Hair follicular keratinocyte (primary cell): ENCODE results near the gene DOCK1. TPM values are rescaled to one million over a fixed set of nuclear protein-coding genes. Genes with fewer than 3 reads are reported as not detected.

Source experiments
- total RNA-seq: library from RNA; depleted of rRNA; stranded (reverse); fragments of >200 nt; gene quantifications from 2 replicates; pipeline ENCODE4 v1.2.3, GENCODE V29; 2015

Gene DOCK1
- 24.6 and 37.3 TPM in 2 replicates for total RNA-seq

DNA sequence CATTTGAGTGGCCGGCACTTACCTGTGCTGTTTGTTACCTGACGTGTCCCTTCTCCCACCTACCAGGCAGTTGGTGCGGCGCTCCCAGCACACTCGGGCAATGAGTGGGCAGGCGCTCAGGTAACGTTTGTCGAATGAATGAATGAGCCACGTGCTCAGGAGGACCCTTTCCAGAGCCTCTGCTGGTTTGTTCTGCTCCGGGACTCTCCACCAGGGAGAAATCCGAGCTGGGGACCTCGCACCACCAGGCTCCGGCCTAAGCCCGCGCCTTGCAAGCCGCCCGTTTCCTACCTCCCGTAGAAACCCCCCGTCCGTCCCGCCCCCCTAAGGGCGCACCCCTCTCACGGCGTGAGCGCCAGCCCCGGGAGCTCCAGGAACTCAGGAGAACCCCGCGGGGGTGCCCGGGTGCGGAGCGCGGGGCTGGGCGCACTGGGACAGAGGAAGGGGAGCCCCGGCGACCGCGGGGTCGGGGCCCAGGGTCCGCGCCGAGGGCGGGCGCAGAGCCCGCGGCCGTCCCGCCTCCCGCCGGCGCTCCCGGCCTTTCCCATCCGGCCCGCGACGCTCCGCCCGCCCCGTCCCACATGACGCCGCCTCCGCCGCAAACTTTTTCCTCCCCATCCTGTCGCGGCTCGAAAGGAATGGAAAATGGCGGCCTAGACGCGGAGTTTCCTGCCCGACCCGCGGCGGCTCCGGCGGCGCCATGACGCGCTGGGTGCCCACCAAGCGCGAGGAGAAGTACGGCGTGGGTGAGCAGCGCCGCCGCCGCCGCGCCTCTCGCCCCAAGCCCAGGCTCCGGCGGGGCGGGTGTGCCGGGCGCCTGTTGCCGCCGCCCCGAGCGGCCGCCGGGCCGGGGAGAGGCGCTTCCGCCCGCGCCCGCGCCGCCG is at the start of gene DOCK1:
Gene DOCK1, plus strand, starts transcription at position 611 of the 884 bp plus-strand sequence. Its CDS starts 90 bp downstream, at position 701.

DNA sequence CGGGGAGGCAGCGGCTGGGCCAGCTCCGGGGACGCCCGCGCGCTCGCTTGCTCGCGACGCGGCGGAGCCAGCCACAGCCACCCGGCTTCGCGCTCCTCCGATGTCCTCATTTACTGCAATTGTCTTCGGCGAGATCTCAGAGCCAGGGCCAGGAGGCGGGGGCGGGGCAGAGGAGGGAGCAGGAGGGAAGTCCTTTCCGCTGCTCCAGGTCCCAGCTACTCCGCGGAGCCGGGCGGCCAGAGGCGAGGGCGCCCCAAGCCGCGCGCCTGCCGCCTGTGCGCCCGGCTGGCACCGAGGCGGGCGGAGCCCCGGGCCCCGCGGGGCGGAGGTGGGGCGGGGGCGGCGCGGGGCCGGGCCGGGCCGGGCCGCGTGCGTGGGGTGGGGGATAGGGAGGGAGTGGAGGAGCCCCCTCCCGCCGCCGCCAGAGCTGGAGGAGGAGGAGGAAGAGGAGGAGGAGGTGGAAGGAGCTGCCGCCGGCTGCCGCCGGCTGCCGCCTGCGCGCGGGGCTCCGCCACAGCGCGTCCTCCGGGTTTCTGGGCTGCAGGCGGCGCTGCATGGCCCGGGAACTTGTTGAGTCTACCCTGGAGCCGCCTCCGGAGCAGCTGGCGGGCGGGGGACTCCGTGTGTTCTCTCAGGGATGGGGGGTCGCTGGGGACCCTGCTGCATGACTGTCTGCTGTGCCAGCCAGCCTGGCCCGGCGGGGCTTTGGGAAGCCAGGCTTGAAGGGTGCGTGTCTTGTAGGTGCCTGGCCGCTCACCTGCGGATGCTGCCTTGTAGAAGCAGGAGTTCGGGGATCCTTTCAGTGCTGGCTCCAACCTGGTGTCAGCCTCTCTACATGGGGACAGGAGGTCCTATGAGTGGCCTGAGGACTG is 291.3 kb downstream of the DOCK1 start, which contains the start of gene INSYN2A:
Gene INSYN2A, minus strand, starts transcription at position 310 of the 872 bp plus-strand sequence. CDS start 20,196 bp downstream, outside the sequence.

Other genes starting within 250 kb of the DOCK1 start
- 0.04 TPM in 1 of 2 replicates, not detected in the other for gene C10orf90, start 234.7 kb upstream of the DOCK1 start, total RNA-seq